GM12892 (cell line): Measurements from ENCODE around the gene ALS2.

Source experiments
- POLR2A ChIP-seq: IDR thresholded peaks from 2 replicates; pipeline ENCODE4 v1.6.1; 2011; ENCODE audit warnings: low read depth, low read length, control low read depth
- POLR2AphosphoS5 ChIP-seq: IDR thresholded peaks from 2 replicates; pipeline ENCODE4 v1.6.1; 2011; ENCODE audit warnings: low read depth, low read length, control low read depth
- TAF1 ChIP-seq: IDR thresholded peaks from 2 replicates; pipeline ENCODE4 v1.6.1; 2011; ENCODE audit warnings: low read depth, mild to moderate bottlenecking, control low read depth, low read length, borderline replicate concordance

GRCh38 chr2:201828220-201828619 lies 47.5 kb upstream of the ALS2 start:
- TF ChIP-seq POLR2A (no peak), POLR2AphosphoS5 (no peak), TAF1 (no peak)
